Esophagus squamous epithelium (tissue), 4 donors: Measurements from ENCODE around the gene GAS2L1.

Experiments used
- CTCF ChIP-seq, 6 experiments: fragments of 450-650 bp in 4 of 6; fragments of 200-600 bp in 2 of 6; sonication (generic) in 2 of 6; IDR thresholded peaks; one replicate each; pipeline ENCODE4 v1.5.1; 2016 to 2019; ENCODE audit warnings: antibody characterized with exemption in 6 of 6, mild to moderate bottlenecking in 4 of 6, moderate library complexity in 4 of 6
- POLR2A ChIP-seq, 4 donors: fragments of 450-650 bp; IDR thresholded peaks; one replicate each; pipeline ENCODE4 v1.6.1; 2017; ENCODE audit warnings: antibody characterized with exemption in 4 of 4, mild to moderate bottlenecking in 4 of 4, moderate library complexity in 3 of 4

GRCh38 chr22:29345932-29346331 is 39.5 kb downstream of the GAS2L1 start:
- TF ChIP-seq CTCF (IDR thresholded peaks at IDR 0.05) (no peak), POLR2A (IDR thresholded peaks at IDR 0.05) (no peak)
